T-helper 2 cell treated with Interferon-gamma antibody and Interleukin-4, amounts not matched to agents 5 μg/mL and 100 μg/mL, for 36 hours (primary cell): Measurements from ENCODE around the gene CDC14A.

Experiments used
- DNase-seq: peaks from one replicate; pipeline ENCODE4 v3.0.0; 2021; ENCODE audit warnings: low spot score
- H3K27ac Mint-ChIP-seq: one replicate; pipeline ENCODE4 v1.8.0; 2021; ENCODE audit warnings: mild to moderate bottlenecking, mixed read lengths
- H3K27me3 Mint-ChIP-seq: one replicate; pipeline ENCODE4 v1.8.0; 2021; ENCODE audit warnings: low read depth, mixed read lengths
- H3K36me3 Mint-ChIP-seq: one replicate; pipeline ENCODE4 v1.8.0; 2021; ENCODE audit warnings: low read depth, mixed read lengths
- H3K4me1 Mint-ChIP-seq: one replicate; pipeline ENCODE4 v1.8.0; 2021; ENCODE audit warnings: low read depth, mixed read lengths
- H3K4me3 Mint-ChIP-seq: one replicate; pipeline ENCODE4 v1.8.0; 2022; ENCODE audit warnings: mild to moderate bottlenecking, moderate library complexity, mixed read lengths
- H3K9me3 Mint-ChIP-seq: one replicate; pipeline ENCODE4 v1.8.0; 2021; ENCODE audit warnings: mixed read lengths

Gene CDC14A

GRCh38 chr1:100530141-100530540, 177.8 kb downstream of the CDC14A start:
- Mint-ChIP-seq H3K4me3 (no peak overlapping the region), H3K9me3 (no peaks in the 10 kb centered on the region), H3K27me3 (peaks cover 13% of the 10 kb centered on the region), H3K36me3 (no peaks in the 10 kb centered on the region), H3K27ac (no peak overlapping the region), H3K4me1 (peaks cover 24% of the 10 kb centered on the region)
- no peak for DNase-seq

GRCh38 chr1:100530880-100531487, 178.7 kb downstream of the CDC14A start:
- H3K36me3 Mint-ChIP-seq = no peaks in the 10 kb centered on the region
- peaks cover 24% of the 10 kb centered on the region for H3K4me1 Mint-ChIP-seq
- H3K9me3 Mint-ChIP-seq = no peaks in the 10 kb centered on the region
- no peak for DNase-seq
- peak overlapping the region; percentile 35 for H3K4me3 Mint-ChIP-seq
- H3K27me3 Mint-ChIP-seq = peaks cover 22% of the 10 kb centered on the region
- peak overlapping the region; percentile 33 for H3K27ac Mint-ChIP-seq

- Mint-ChIP-seq H3K36me3 (no peaks in the 10 kb centered on the region), H3K4me3 (no peak overlapping the region), H3K27ac (no peak overlapping the region), H3K27me3 (peaks cover 39% of the 10 kb centered on the region), H3K9me3 (no peaks in the 10 kb centered on the region), H3K4me1 (peaks cover 24% of the 10 kb centered on the region)
- no peak for DNase-seq
Measured at GRCh38 chr1:100532645-100533044, 180.3 kb downstream of the CDC14A start.

GRCh38 chr1:100535264-100535663, 183.0 kb downstream of the CDC14A start:
- H3K27ac Mint-ChIP-seq = no peak overlapping the region
- H3K4me1 Mint-ChIP-seq = peaks cover 23% of the 10 kb centered on the region
- no peak for DNase-seq
- no peaks in the 10 kb centered on the region for H3K9me3 Mint-ChIP-seq
- no peak overlapping the region for H3K4me3 Mint-ChIP-seq
- H3K36me3 Mint-ChIP-seq = no peaks in the 10 kb centered on the region
- peaks cover 54% of the 10 kb centered on the region for H3K27me3 Mint-ChIP-seq

GRCh38 chr1:100536031-100536430, 183.7 kb downstream of the CDC14A start:
- no peaks in the 10 kb centered on the region for H3K9me3 Mint-ChIP-seq
- no peak overlapping the region for H3K27ac Mint-ChIP-seq
- H3K4me3 Mint-ChIP-seq = no peak overlapping the region
- DNase-seq = no peak
- peaks cover 61% of the 10 kb centered on the region for H3K27me3 Mint-ChIP-seq
- H3K36me3 Mint-ChIP-seq = no peaks in the 10 kb centered on the region
- peaks cover 16% of the 10 kb centered on the region for H3K4me1 Mint-ChIP-seq

- no peak for DNase-seq
- H3K4me3 Mint-ChIP-seq = peak overlapping the region; percentile 48
- H3K27ac Mint-ChIP-seq = no peak overlapping the region
- peaks cover 77% of the 10 kb centered on the region for H3K27me3 Mint-ChIP-seq
- H3K36me3 Mint-ChIP-seq = no peaks in the 10 kb centered on the region
- no peaks in the 10 kb centered on the region for H3K4me1 Mint-ChIP-seq
- H3K9me3 Mint-ChIP-seq = no peaks in the 10 kb centered on the region
Measured at GRCh38 chr1:100538913-100539835, 186.9 kb downstream of the CDC14A start.

GRCh38 chr1:100539836-100540536, 187.7 kb downstream of the CDC14A start:
- Mint-ChIP-seq H3K4me3 (peak overlapping the region; percentile 43), H3K9me3 (no peaks in the 10 kb centered on the region), H3K4me1 (no peaks in the 10 kb centered on the region), H3K36me3 (no peaks in the 10 kb centered on the region), H3K27me3 (peaks cover 77% of the 10 kb centered on the region), H3K27ac (no peak overlapping the region)
- no peak for DNase-seq

- H3K36me3 Mint-ChIP-seq = no peaks in the 10 kb centered on the region
- H3K4me1 Mint-ChIP-seq = no peaks in the 10 kb centered on the region
- H3K4me3 Mint-ChIP-seq = no peak overlapping the region
- DNase-seq = no peak
- H3K27me3 Mint-ChIP-seq = peaks cover 54% of the 10 kb centered on the region
- H3K27ac Mint-ChIP-seq = no peak overlapping the region
- no peaks in the 10 kb centered on the region for H3K9me3 Mint-ChIP-seq
Measured at GRCh38 chr1:100542285-100542684, 190.0 kb downstream of the CDC14A start.

GRCh38 chr1:100543640-100544039, 191.3 kb downstream of the CDC14A start:
- Mint-ChIP-seq H3K27me3 (peaks cover 44% of the 10 kb centered on the region), H3K9me3 (no peaks in the 10 kb centered on the region), H3K27ac (no peak overlapping the region)

GRCh38 chr1:100544791-100545190, 192.5 kb downstream of the CDC14A start:
- Mint-ChIP-seq H3K4me1 (no peaks in the 10 kb centered on the region), H3K27me3 (peaks cover 40% of the 10 kb centered on the region), H3K9me3 (no peaks in the 10 kb centered on the region), H3K36me3 (no peaks in the 10 kb centered on the region), H3K27ac (no peak overlapping the region), H3K4me3 (no peak overlapping the region)
- DNase-seq = no peak

More at GRCh38 chr1:100543640-100544039, 191.3 kb downstream of the CDC14A start:
- H3K4me1 Mint-ChIP-seq = no peaks in the 10 kb centered on the region
- H3K4me3 Mint-ChIP-seq = no peak overlapping the region
- no peak for DNase-seq
- H3K36me3 Mint-ChIP-seq = no peaks in the 10 kb centered on the region

- no peaks in the 10 kb centered on the region for H3K4me1 Mint-ChIP-seq
- no peaks in the 10 kb centered on the region for H3K9me3 Mint-ChIP-seq
- H3K4me3 Mint-ChIP-seq = no peak overlapping the region
- no peak overlapping the region for H3K27ac Mint-ChIP-seq
- H3K27me3 Mint-ChIP-seq = peaks cover 34% of the 10 kb centered on the region
- no peaks in the 10 kb centered on the region for H3K36me3 Mint-ChIP-seq
- no peak for DNase-seq
Measured at GRCh38 chr1:100545855-100546254, 193.5 kb downstream of the CDC14A start.

- Mint-ChIP-seq H3K4me3 (no peak overlapping the region), H3K36me3 (no peaks in the 10 kb centered on the region), H3K27me3 (peaks cover 11% of the 10 kb centered on the region), H3K9me3 (peaks cover 33% of the 10 kb centered on the region), H3K27ac (no peak overlapping the region), H3K4me1 (no peaks in the 10 kb centered on the region)
- no peak for DNase-seq
Measured at GRCh38 chr1:100552031-100552430, 199.7 kb downstream of the CDC14A start.

GRCh38 chr1:100552922-100553321, 200.6 kb downstream of the CDC14A start:
- no peaks in the 10 kb centered on the region for H3K36me3 Mint-ChIP-seq
- no peak overlapping the region for H3K4me3 Mint-ChIP-seq
- no peak overlapping the region for H3K27ac Mint-ChIP-seq
- H3K9me3 Mint-ChIP-seq = peaks cover 37% of the 10 kb centered on the region
- H3K27me3 Mint-ChIP-seq = peaks cover 10% of the 10 kb centered on the region
- H3K4me1 Mint-ChIP-seq = no peaks in the 10 kb centered on the region
- no peak for DNase-seq

- DNase-seq = no peak
- H3K27ac Mint-ChIP-seq = no peak overlapping the region
- H3K4me3 Mint-ChIP-seq = no peak overlapping the region
- H3K9me3 Mint-ChIP-seq = peaks cover 37% of the 10 kb centered on the region
- H3K27me3 Mint-ChIP-seq = peaks cover 9% of the 10 kb centered on the region
- no peaks in the 10 kb centered on the region for H3K36me3 Mint-ChIP-seq
- H3K4me1 Mint-ChIP-seq = no peaks in the 10 kb centered on the region
Measured at GRCh38 chr1:100556181-100556580, 203.9 kb downstream of the CDC14A start.
